Keratinocyte (primary cell): ENCODE data around the gene JAM2. TPM values are rescaled to one million over a fixed set of nuclear protein-coding genes. Genes with fewer than 3 reads are reported as not detected.

Experiments used
- DNase-seq: peaks from one replicate; pipeline ENCODE4 v3.0.0-alpha.2; 2011; ENCODE audit warnings: low read depth, missing footprints, low spot score
- FAIRE-seq: peaks from 2 replicates; lab custom pipeline; 2011; peaks lifted over from hg19 to GRCh38; lab: Jason Lieb, UNC
- H2AFZ ChIP-seq: 2 replicates; pipeline ENCODE4 v1.6.0; 2012; ENCODE audit warnings: low read length, control low read depth, inconsistent platforms; ENCODE audit not compliant: control insufficient read depth
- H3K27ac ChIP-seq: 2 replicates; pipeline ENCODE4 v1.5.1; 2011; ENCODE audit warnings: low read length; ENCODE audit not compliant: control insufficient read depth, insufficient read depth
- H3K27me3 ChIP-seq: 3 replicates; pipeline ENCODE4 v1.6.0; 2011; ENCODE audit warnings: low read length; ENCODE audit not compliant: control insufficient read depth, insufficient read depth; ENCODE audit errors: extremely low read depth
- H3K36me3 ChIP-seq, 2 experiments: 2 replicates in 1 of 2; 3 replicates in 1 of 2; pipeline ENCODE4 v1.5.1; 2011; ENCODE audit warnings: low read length in 2 of 2, mild to moderate bottlenecking in 1 of 2; ENCODE audit not compliant: control insufficient read depth in 2 of 2, insufficient read depth in 2 of 2; ENCODE audit errors: extremely low read depth in 1 of 2
- H3K4me1 ChIP-seq: 3 replicates; pipeline ENCODE4 v1.5.1; 2011; ENCODE audit warnings: low read length; ENCODE audit not compliant: control insufficient read depth, insufficient read depth; ENCODE audit errors: extremely low read depth
- H3K4me2 ChIP-seq: 3 replicates; pipeline ENCODE4 v1.6.0; 2011; ENCODE audit warnings: low read depth, low read length; ENCODE audit not compliant: control insufficient read depth, insufficient read depth; ENCODE audit errors: extremely low read depth
- H3K4me3 ChIP-seq, 3 experiments: fragments of 200-600 bp in 1 of 3; sonication (generic) in 1 of 3; 2 replicates in 2 of 3; 3 replicates in 1 of 3; pipeline ENCODE4 v1.5.1; 2011 to 2016; ENCODE audit warnings: low read length in 3 of 3, mild to moderate bottlenecking in 3 of 3, control low read depth in 2 of 3, inconsistent platforms in 1 of 3, low read depth in 1 of 3, mixed read lengths in 1 of 3, mixed run types in 1 of 3, moderate library complexity in 1 of 3; ENCODE audit not compliant: control insufficient read depth in 2 of 3, insufficient read depth in 2 of 3; ENCODE audit errors: extremely low read depth in 1 of 3
- H3K79me2 ChIP-seq: 2 replicates; pipeline ENCODE4 v1.6.0; 2012; ENCODE audit warnings: low read length; ENCODE audit not compliant: control insufficient read depth, insufficient read depth
- H3K9ac ChIP-seq: 3 replicates; pipeline ENCODE4 v1.6.0; 2011; ENCODE audit warnings: low read length; ENCODE audit not compliant: control insufficient read depth, insufficient read depth; ENCODE audit errors: extremely low read depth
- H3K9me1 ChIP-seq: 3 replicates; pipeline ENCODE4 v1.6.0; 2011; ENCODE audit warnings: low read length; ENCODE audit not compliant: control insufficient read depth, insufficient read depth; ENCODE audit errors: extremely low read depth
- H3K9me3 ChIP-seq: 2 replicates; pipeline ENCODE4 v1.5.1; 2012; ENCODE audit warnings: low read depth, low read length; ENCODE audit not compliant: control insufficient read depth
- H4K20me1 ChIP-seq: 3 replicates; pipeline ENCODE4 v1.6.0; 2011; ENCODE audit warnings: low read length; ENCODE audit not compliant: control insufficient read depth, insufficient read depth; ENCODE audit errors: extremely low read depth
- EZH2 ChIP-seq: IDR thresholded peaks from one replicate; pipeline ENCODE4 v1.6.1; 2012; ENCODE audit warnings: inconsistent platforms, mild to moderate bottlenecking, low read length, moderate library complexity
- dilution Hi-C: fragments of 300-500 bp; cut with MboI; formaldehyde crosslinking; loops from one replicate; pipeline ENCODE4 v1.7.0; 2020; ENCODE audit warnings: low sequenced_read_pairs; ENCODE audit not compliant: extremely low pct_ligation_motif_present
- polyA plus RNA-seq, 5 experiments: library from polyadenylated mRNA; depleted of rRNA in 3 of 5; stranded (reverse) in 3 of 5; stranded (forward) in 1 of 5; unstranded in 1 of 5; fragments of >200 nt; gene quantifications; 1 replicate in 1 of 5; 2 replicates in 3 of 5; 3 replicates in 1 of 5; pipeline versions ENCODE4 v1.2.1 to v1.2.3, GENCODE V29; 2011 to 2012; ENCODE audit warnings: missing spikeins in 2 of 5, low read depth in 1 of 5, low replicate concordance in 1 of 5
- TF ChIP-seq, protein P1 (sequence below), 3 experiments: IDR thresholded peaks in 1 of 3; conservative IDR thresholded peaks in 1 of 3; optimal IDR thresholded peaks in 1 of 3; 2 replicates in 2 of 3; 3 replicates in 1 of 3; pipeline versions ENCODE3 to v1.5.1; 2011; ENCODE audit warnings: low read length in 3 of 3, mild to moderate bottlenecking in 3 of 3, moderate library complexity in 2 of 3, control low read depth in 1 of 3, inconsistent platforms in 1 of 3; ENCODE audit not compliant: insufficient read depth in 2 of 3; ENCODE audit errors: extremely low read depth in 1 of 3

JAM2 gene
- polyA plus RNA-seq, 1 donor (not counting 4 experiments of a cell fraction or from before 2014, with no cell fraction given), result not detected

DNA sequence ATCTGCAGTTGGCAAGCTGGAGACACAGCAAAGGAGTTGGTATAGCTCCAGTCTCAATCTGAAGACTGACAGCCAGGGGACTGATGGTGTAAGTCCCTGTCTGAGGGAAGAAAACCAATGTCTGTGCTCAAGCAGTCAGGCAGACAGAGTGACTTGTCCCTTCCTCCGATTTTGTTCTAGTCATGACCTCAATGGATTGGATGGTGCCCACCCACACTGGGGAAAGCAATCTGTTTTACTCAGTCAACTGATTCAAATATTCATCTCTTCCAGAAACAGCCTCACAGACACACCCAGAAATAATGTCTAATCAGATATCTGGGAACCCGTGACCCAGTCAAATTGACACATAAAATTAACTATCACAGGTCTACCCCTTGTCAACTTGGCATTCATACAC lies 19.9 kb upstream of the JAM2 start:
- H3K4me2 ChIP-seq, result no peak overlapping the region
- no peak for TF ChIP-seq EZH2
- TF ChIP-seq, protein P1, sequence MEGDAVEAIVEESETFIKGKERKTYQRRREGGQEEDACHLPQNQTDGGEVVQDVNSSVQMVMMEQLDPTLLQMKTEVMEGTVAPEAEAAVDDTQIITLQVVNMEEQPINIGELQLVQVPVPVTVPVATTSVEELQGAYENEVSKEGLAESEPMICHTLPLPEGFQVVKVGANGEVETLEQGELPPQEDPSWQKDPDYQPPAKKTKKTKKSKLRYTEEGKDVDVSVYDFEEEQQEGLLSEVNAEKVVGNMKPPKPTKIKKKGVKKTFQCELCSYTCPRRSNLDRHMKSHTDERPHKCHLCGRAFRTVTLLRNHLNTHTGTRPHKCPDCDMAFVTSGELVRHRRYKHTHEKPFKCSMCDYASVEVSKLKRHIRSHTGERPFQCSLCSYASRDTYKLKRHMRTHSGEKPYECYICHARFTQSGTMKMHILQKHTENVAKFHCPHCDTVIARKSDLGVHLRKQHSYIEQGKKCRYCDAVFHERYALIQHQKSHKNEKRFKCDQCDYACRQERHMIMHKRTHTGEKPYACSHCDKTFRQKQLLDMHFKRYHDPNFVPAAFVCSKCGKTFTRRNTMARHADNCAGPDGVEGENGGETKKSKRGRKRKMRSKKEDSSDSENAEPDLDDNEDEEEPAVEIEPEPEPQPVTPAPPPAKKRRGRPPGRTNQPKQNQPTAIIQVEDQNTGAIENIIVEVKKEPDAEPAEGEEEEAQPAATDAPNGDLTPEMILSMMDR (optimal IDR thresholded peaks at IDR 0.05 in 1 of 3, IDR thresholded peaks at IDR 0.05 in 1 of 3, conservative IDR thresholded peaks at IDR 0.05 in 1 of 3; ENCODE audit: extremely low read depth in 1 of 3, insufficient read depth in 2 of 3, low read length in 3 of 3), result no peak
- H3K79me2 ChIP-seq, result no peaks in the 10 kb centered on the region
- no peaks in the 10 kb centered on the region for H3K4me1 ChIP-seq
- DNase-seq (no peak), FAIRE-seq (no peak)
- no peak overlapping the region for H3K4me3 ChIP-seq
- H3K36me3 ChIP-seq, result no peaks in the 10 kb centered on the region
- no peaks in the 10 kb centered on the region for H3K27me3 ChIP-seq
- H3K9me1 ChIP-seq, result no peaks in the 10 kb centered on the region
- no peak overlapping the region for H2AFZ ChIP-seq
- H3K9ac ChIP-seq, result no peak overlapping the region
- no peaks in the 10 kb centered on the region for H3K9me3 ChIP-seq
- H3K27ac ChIP-seq, result no peak overlapping the region
- no peaks in the 10 kb centered on the region for H4K20me1 ChIP-seq
- dilution Hi-C loops, result no loop called here

DNA sequence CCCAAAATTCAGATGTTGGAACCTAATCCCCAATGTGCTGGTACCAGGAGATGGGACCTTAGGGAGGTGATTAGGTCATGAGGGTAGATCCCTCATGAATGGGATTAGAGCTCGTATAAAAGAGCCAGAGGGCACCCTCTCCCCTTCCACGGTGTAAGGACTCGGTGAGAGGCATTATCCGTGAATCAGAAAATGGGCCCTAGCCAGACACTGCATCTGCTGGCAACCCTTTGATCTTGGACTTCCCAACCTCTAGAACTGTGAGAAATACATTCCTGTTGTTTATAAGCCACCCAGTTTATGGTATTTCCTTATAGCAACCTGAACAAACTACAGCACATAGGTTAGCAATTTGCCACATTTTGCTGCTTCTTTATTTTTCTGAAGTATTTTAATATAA lies 14.5 kb upstream of the JAM2 start:
- H2AFZ ChIP-seq, result no peak overlapping the region
- H4K20me1 ChIP-seq, result no peaks in the 10 kb centered on the region
- TF ChIP-seq EZH2, result no peak
- TF ChIP-seq, protein P1 (optimal IDR thresholded peaks at IDR 0.05 in 1 of 3, IDR thresholded peaks at IDR 0.05 in 1 of 3, conservative IDR thresholded peaks at IDR 0.05 in 1 of 3; ENCODE audit: extremely low read depth in 1 of 3, insufficient read depth in 2 of 3, low read length in 3 of 3), result no peak
- H3K9me1 ChIP-seq, result no peaks in the 10 kb centered on the region
- no peaks in the 10 kb centered on the region for H3K27me3 ChIP-seq
- no peak overlapping the region for H3K9ac ChIP-seq
- no peaks in the 10 kb centered on the region for H3K4me1 ChIP-seq
- H3K4me2 ChIP-seq, result no peak overlapping the region
- no peaks in the 10 kb centered on the region for H3K36me3 ChIP-seq
- FAIRE-seq (no peak), DNase-seq (no peak)
- H3K79me2 ChIP-seq, result no peaks in the 10 kb centered on the region
- dilution Hi-C loops, result no loop called here
- H3K9me3 ChIP-seq, result no peaks in the 10 kb centered on the region
- H3K4me3 ChIP-seq, result no peak overlapping the region
- H3K27ac ChIP-seq, result no peak overlapping the region
